Measurements from ENCODE around the gene SH3BP1. TPM values are rescaled to one million over a fixed set of nuclear protein-coding genes. Genes with fewer than 3 reads are reported as not detected.

Gene SH3BP1
- total and polyA plus RNA-seq, 2 of the 8 experiments (the other 6 are each of a cell fraction or from before 2014, with no cell fraction given): 23.9 to 40.3 TPM

GRCh38 chr22:37627121-37627520 lies 12.3 kb upstream of the SH3BP1 start:
- FAIRE-seq (no peak), DNase-seq (ENCODE audit: low read depth in 1 of 2, low spot score in 2 of 2) (no peak)
- H2AFZ ChIP-seq (ENCODE audit: low read length): no peak overlapping the region
- whole genome bisulfite sequencing, 2 experiments (ENCODE audit: extremely low coverage in 1 of 2, insufficient coverage in 1 of 2, insufficient read length in 1 of 2, insufficient replicate concordance in 2 of 2, low coverage in 1 of 2, low lambda C conversion rate in 2 of 2, missing lambda C conversion rate in 1 of 2): 95% methylated on average over 7 of the region's 7 CpGs; no CpG with 5 or more reads in 1 of the 2 experiments
- H3K14ac ChIP-seq (ENCODE audit: insufficient read length): no peak overlapping the region
- no peak overlapping the region for H3K4me3 ChIP-seq (ENCODE audit: extremely low read depth in 1 of 4, insufficient read depth in 2 of 4, low read depth in 3 of 4, low read length in 4 of 4)
- no peak overlapping the region for H2BK120ac ChIP-seq (replicated peaks; ENCODE audit: low read depth, low read length)
- no peak overlapping the region for H3K9ac ChIP-seq (replicated peaks in 1 of 4; ENCODE audit: extremely low read depth in 1 of 4, low read depth in 3 of 4, low read length in 3 of 4)
- H4K8ac ChIP-seq (ENCODE audit: extremely low read depth, insufficient read depth, low read length): no peak overlapping the region
- H3K27me3 ChIP-seq (replicated peaks in 1 of 4; ENCODE audit: control insufficient read depth in 3 of 4, extremely low read depth in 1 of 4, insufficient read depth in 3 of 4, low read length in 3 of 4): no peaks in the 10 kb centered on the region
- H3K4me2 ChIP-seq (ENCODE audit: insufficient read depth in 1 of 2, low read depth in 2 of 2, low read length in 2 of 2): no peak overlapping the region
- H3K79me1 ChIP-seq (ENCODE audit: low read depth, low read length): 0 out of 2 replicates have a peak, but pooled peaks cover 2% of the 10 kb centered on the region
- H3K18ac ChIP-seq (ENCODE audit: extremely low read depth, low read length): no peak overlapping the region
- peaks cover 0 to 6% (median 2%) of the 10 kb centered on the region in 4 experiments; a peak in 3 of 8 replicates for H3K36me3 ChIP-seq (ENCODE audit: control insufficient read depth in 2 of 4, insufficient read depth in 4 of 4, low read length in 3 of 4)
- no peaks in the 10 kb centered on the region for H3K79me2 ChIP-seq (ENCODE audit: control insufficient read depth in 1 of 2, insufficient read depth in 2 of 2, low read length in 2 of 2)
- H3K56ac ChIP-seq (replicated peaks; ENCODE audit: insufficient read length, low read depth, low read length): no peak overlapping the region
- H2AK5ac ChIP-seq (ENCODE audit: low read depth, low read length): no peak overlapping the region
- H4K5ac ChIP-seq (ENCODE audit: insufficient read length, low read depth, low read length): no peak overlapping the region
- H4K20me1 ChIP-seq (replicated peaks in 1 of 2; ENCODE audit: control insufficient read depth in 1 of 2, insufficient read depth in 2 of 2, low read length in 2 of 2): peaks cover 0 to 2% of the 10 kb centered on the region in 2 experiments
- no peak overlapping the region for H2BK12ac ChIP-seq (ENCODE audit: low read depth, low read length)
- ChIA-PET POLR2A (ENCODE audit: partially characterized antibody) (interaction anchor here (0.6 to 2.1 kb wide), 9 partner anchors 9 to 122 kb away, joined by 3 to 8 read pairs (median 3); partner anchors contain the start of gene NOL12), CTCF (ENCODE audit: partially characterized antibody) (interaction anchor here (0.6 to 11.1 kb wide), 8 partner anchors 11 to 79 kb away, joined by 3 to 140 read pairs (median 6); partner anchors contain the start of genes PDXP and SH3BP1)
- no peak overlapping the region for H2BK5ac ChIP-seq (ENCODE audit: low read depth, low read length)
- H2BK15ac ChIP-seq (ENCODE audit: low read length): no peak overlapping the region
- H3K27ac ChIP-seq (ENCODE audit: low read depth, low read length): no peak overlapping the region
- H3K23ac ChIP-seq (ENCODE audit: insufficient read length): no peak overlapping the region
- TF ChIP-seq EZH2 (IDR thresholded peaks at IDR 0.05; ENCODE audit: low read depth, low read length, severe bottlenecking): no peak
- no peak for TF ChIP-seq POU5F1 (IDR thresholded peaks at IDR 0.05; ENCODE audit: low read depth, low read length)
- TF ChIP-seq CHD1 (IDR thresholded peaks at IDR 0.05; ENCODE audit: low read depth, low read length): no peak
- no peak for TF ChIP-seq SIRT6 (IDR thresholded peaks at IDR 0.05; ENCODE audit: low read length)
- no peak for TF ChIP-seq ZNF274 (IDR thresholded peaks at IDR 0.05; ENCODE audit: borderline replicate concordance, extremely low read depth, low read length)
- H4K91ac ChIP-seq (replicated peaks; ENCODE audit: insufficient read length, low read length): no peak overlapping the region
- no peak overlapping the region for H2BK20ac ChIP-seq (ENCODE audit: low read length)
- no peaks in the 10 kb centered on the region for H3K9me3 ChIP-seq (ENCODE audit: insufficient read depth in 2 of 2, low read depth in 1 of 2, low read length in 1 of 2)
- no peaks in the 10 kb centered on the region for H3K23me2 ChIP-seq (ENCODE audit: low read depth, low read length)
- peaks cover 0 to 3% (median 0%) of the 10 kb centered on the region in 4 experiments; a peak in 3 of 7 replicates for H3K4me1 ChIP-seq (replicated peaks in 1 of 4; ENCODE audit: control insufficient read depth in 3 of 4, insufficient read depth in 4 of 4, low read length in 3 of 4)
- H3K4ac ChIP-seq (replicated peaks; ENCODE audit: insufficient read length, low read depth, low read length): no peak overlapping the region

Data from H1 (cell line).